Astrocyte (in vitro differentiated cells and primary cell): ENCODE measurements around the gene PLEKHG4B. TPM values are rescaled to one million over a fixed set of nuclear protein-coding genes. Genes with fewer than 3 reads are reported as not detected.
A peak's percentile ranks its signal among the peaks of the same experiment; 100 is the strongest.

Experiments
- DNase-seq: peaks from one replicate; pipeline ENCODE4 v3.0.0-alpha.2; 2010; ENCODE audit warnings: low read depth
- FAIRE-seq: peaks from 2 replicates; lab custom pipeline; 2011; peaks lifted over from hg19 to GRCh38; lab: Jason Lieb, UNC
- H2AFZ ChIP-seq: 2 replicates; pipeline ENCODE4 v1.6.0; 2012; ENCODE audit warnings: low read depth, low read length, inconsistent platforms
- H3K27ac ChIP-seq: 2 replicates; pipeline ENCODE4 v1.5.1; 2011; ENCODE audit warnings: low read depth, low read length, inconsistent platforms
- H3K27me3 ChIP-seq: 2 replicates; pipeline ENCODE4 v1.6.0; 2011; ENCODE audit warnings: low read length, inconsistent platforms; ENCODE audit not compliant: insufficient read depth
- H3K36me3 ChIP-seq: 2 replicates; pipeline ENCODE4 v1.5.1; 2011; ENCODE audit warnings: low read length, inconsistent platforms; ENCODE audit not compliant: insufficient read depth
- H3K4me1 ChIP-seq: 2 replicates; pipeline ENCODE4 v1.5.1; 2011; ENCODE audit warnings: low read length, inconsistent platforms; ENCODE audit not compliant: insufficient read depth
- H3K4me2 ChIP-seq: 2 replicates; pipeline ENCODE4 v1.6.0; 2012; ENCODE audit warnings: low read length, inconsistent platforms
- H3K4me3 ChIP-seq: 2 replicates; pipeline ENCODE4 v1.5.1; 2011; ENCODE audit warnings: low read depth, mild to moderate bottlenecking, low read length, inconsistent platforms; ENCODE audit not compliant: insufficient read depth
- H3K79me2 ChIP-seq: 2 replicates; pipeline ENCODE4 v1.6.0; 2012; ENCODE audit warnings: mild to moderate bottlenecking, low read length, inconsistent platforms; ENCODE audit not compliant: insufficient read depth
- H3K9ac ChIP-seq: 2 replicates; pipeline ENCODE4 v1.6.0; 2012; ENCODE audit warnings: mild to moderate bottlenecking, low read length, inconsistent platforms
- H3K9me3 ChIP-seq: 2 replicates; pipeline ENCODE4 v1.5.1; 2012; ENCODE audit warnings: low read depth, mild to moderate bottlenecking, low read length, inconsistent platforms; ENCODE audit not compliant: insufficient read depth
- H4K20me1 ChIP-seq: 2 replicates; pipeline ENCODE4 v1.6.0; 2012; ENCODE audit warnings: low read length, inconsistent platforms; ENCODE audit not compliant: insufficient read depth
- H3K27ac Mint-ChIP-seq: one replicate; pipeline ENCODE4 v1.8.0; 2021; ENCODE audit warnings: mild to moderate bottlenecking, mixed read lengths; ENCODE audit not compliant: unreplicated experiment
- H3K27me3 Mint-ChIP-seq: one replicate; pipeline ENCODE4 v1.8.0; 2021; ENCODE audit warnings: low read depth, mixed read lengths; ENCODE audit not compliant: unreplicated experiment
- H3K36me3 Mint-ChIP-seq: one replicate; pipeline ENCODE4 v1.8.0; 2021; ENCODE audit warnings: low read depth, mixed read lengths; ENCODE audit not compliant: unreplicated experiment
- H3K4me1 Mint-ChIP-seq: one replicate; pipeline ENCODE4 v1.8.0; 2021; ENCODE audit warnings: low read depth, mixed read lengths; ENCODE audit not compliant: unreplicated experiment
- H3K4me3 Mint-ChIP-seq: one replicate; pipeline ENCODE4 v1.8.0; 2021; ENCODE audit warnings: mild to moderate bottlenecking, moderate library complexity, mixed read lengths; ENCODE audit not compliant: unreplicated experiment
- H3K9me3 Mint-ChIP-seq: one replicate; pipeline ENCODE4 v1.8.0; 2021; ENCODE audit warnings: mild to moderate bottlenecking, mixed read lengths; ENCODE audit not compliant: unreplicated experiment
- EZH2 ChIP-seq: IDR thresholded peaks from 2 replicates; pipeline ENCODE4 v1.6.1; 2012; ENCODE audit warnings: mild to moderate bottlenecking, low read length, inconsistent platforms; ENCODE audit not compliant: insufficient read depth
- total RNA-seq: library from RNA; stranded (reverse); gene quantifications from 2 replicates; pipeline ENCODE4 v1.2.1, GENCODE V29; 2021
- TF ChIP-seq, protein P1 (sequence below): IDR thresholded peaks from 2 replicates; pipeline ENCODE4 v1.5.1; 2011; ENCODE audit warnings: low read depth, mild to moderate bottlenecking, inconsistent platforms, low read length, moderate library complexity; ENCODE audit not compliant: insufficient read depth

PLEKHG4B gene
- total RNA-seq, 1 donor from 2014 or later = 8.1 TPM

DNA sequence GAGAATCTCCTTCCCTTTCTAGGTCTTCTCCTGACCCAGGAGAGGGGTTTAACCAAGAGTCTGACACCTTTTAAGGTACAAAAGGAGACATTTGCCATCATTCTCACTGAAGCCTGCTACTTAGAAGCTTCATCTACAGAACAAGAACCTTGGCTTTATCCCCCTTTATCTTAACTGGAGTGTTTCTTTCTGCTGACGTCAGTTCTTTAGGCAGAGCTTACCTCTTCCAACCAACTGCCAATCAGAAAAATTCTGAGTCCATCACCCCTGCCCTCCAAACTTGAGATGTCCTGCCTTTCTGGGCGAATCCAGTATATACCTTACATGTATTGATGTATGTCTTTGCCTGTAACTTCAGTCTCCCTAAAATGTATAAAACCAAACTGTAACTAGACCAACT is 37.2 kb downstream of the PLEKHG4B start:
- Mint-ChIP-seq H3K36me3 (peaks cover 12% of the 10 kb centered on the region), H3K4me1 (peaks cover 19% of the 10 kb centered on the region), H3K27ac (peak overlapping the region; percentile 0), H3K27me3 (no peaks in the 10 kb centered on the region), H3K4me3 (no peak overlapping the region), H3K9me3 (peaks cover 9% of the 10 kb centered on the region)
- Histone ChIP-seq H3K9ac (peak overlapping the region; percentile 12), H3K36me3 (no peaks in the 10 kb centered on the region), H4K20me1 (no peaks in the 10 kb centered on the region), H3K27ac (peak overlapping the region; percentile 64), H3K4me2 (peak overlapping the region; percentile 47), H3K4me3 (no peak overlapping the region), H2AFZ (no peak overlapping the region), H3K4me1 (peaks cover 20% of the 10 kb centered on the region), H3K79me2 (peaks cover 38% of the 10 kb centered on the region), H3K9me3 (no peaks in the 10 kb centered on the region), H3K27me3 (no peaks in the 10 kb centered on the region)
- FAIRE-seq (no peak), DNase-seq (no peak)
- TF ChIP-seq EZH2 = no peak
- TF ChIP-seq, protein P1, sequence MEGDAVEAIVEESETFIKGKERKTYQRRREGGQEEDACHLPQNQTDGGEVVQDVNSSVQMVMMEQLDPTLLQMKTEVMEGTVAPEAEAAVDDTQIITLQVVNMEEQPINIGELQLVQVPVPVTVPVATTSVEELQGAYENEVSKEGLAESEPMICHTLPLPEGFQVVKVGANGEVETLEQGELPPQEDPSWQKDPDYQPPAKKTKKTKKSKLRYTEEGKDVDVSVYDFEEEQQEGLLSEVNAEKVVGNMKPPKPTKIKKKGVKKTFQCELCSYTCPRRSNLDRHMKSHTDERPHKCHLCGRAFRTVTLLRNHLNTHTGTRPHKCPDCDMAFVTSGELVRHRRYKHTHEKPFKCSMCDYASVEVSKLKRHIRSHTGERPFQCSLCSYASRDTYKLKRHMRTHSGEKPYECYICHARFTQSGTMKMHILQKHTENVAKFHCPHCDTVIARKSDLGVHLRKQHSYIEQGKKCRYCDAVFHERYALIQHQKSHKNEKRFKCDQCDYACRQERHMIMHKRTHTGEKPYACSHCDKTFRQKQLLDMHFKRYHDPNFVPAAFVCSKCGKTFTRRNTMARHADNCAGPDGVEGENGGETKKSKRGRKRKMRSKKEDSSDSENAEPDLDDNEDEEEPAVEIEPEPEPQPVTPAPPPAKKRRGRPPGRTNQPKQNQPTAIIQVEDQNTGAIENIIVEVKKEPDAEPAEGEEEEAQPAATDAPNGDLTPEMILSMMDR = no peak

- H3K36me3 ChIP-seq = no peaks in the 10 kb centered on the region
- peaks cover 19% of the 10 kb centered on the region for H3K4me1 Mint-ChIP-seq
- no peaks in the 10 kb centered on the region for H3K27me3 ChIP-seq
- peaks cover 20% of the 10 kb centered on the region for H3K4me1 ChIP-seq
- H3K27me3 Mint-ChIP-seq = no peaks in the 10 kb centered on the region
- H3K4me3 ChIP-seq = no peak overlapping the region
- peaks cover 9% of the 10 kb centered on the region for H3K9me3 Mint-ChIP-seq
- H3K36me3 Mint-ChIP-seq = peaks cover 12% of the 10 kb centered on the region
- H3K4me2 ChIP-seq = peak overlapping the region; percentile 47
- peaks cover 38% of the 10 kb centered on the region for H3K79me2 ChIP-seq
- H3K4me3 Mint-ChIP-seq = no peak overlapping the region
- peak overlapping the region; percentile 64 for H3K27ac ChIP-seq
- no peaks in the 10 kb centered on the region for H4K20me1 ChIP-seq
- peak; percentile 84 for FAIRE-seq
- H3K9ac ChIP-seq = peak overlapping the region; percentile 52
- TF ChIP-seq, protein P1 = no peak
- TF ChIP-seq EZH2 = no peak
- DNase-seq = peak; percentile 93
- no peak overlapping the region for H2AFZ ChIP-seq
- H3K27ac Mint-ChIP-seq = peak overlapping the region; percentile 80
- no peaks in the 10 kb centered on the region for H3K9me3 ChIP-seq
Measured at GRCh38 chr5:129820-130219, 37.9 kb downstream of the PLEKHG4B start.

DNA sequence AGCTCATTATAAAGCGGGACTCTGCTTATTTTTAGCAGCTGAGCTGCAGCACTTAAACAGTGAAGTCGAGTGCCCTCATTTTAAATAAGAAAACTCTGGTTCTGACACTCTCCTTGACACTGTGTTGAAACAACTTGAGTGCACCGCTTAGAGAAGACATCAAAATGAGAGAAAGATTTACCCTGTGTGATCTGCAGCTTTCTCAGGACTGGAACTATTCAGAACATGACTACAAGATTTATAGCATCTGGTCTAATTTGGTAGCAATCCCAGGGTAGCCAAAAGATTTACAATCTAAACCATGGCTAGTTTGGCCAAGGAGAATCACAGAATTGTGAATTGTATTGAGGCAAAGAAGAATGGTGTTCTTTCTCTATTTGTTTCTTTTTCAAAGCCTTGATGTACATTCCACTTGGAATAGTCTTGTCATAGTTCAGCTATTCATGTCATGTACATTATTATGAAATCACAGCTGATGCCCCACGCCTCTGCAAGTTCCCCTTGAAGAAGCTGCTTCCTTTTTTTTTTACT is 38.7 kb downstream of the PLEKHG4B start:
- H3K4me1 Mint-ChIP-seq = peaks cover 19% of the 10 kb centered on the region
- FAIRE-seq (peak; percentile 23), DNase-seq (peak; percentile 69)

More for the DNA sequence above, 38.7 kb downstream of the PLEKHG4B start:
- peaks cover 20% of the 10 kb centered on the region for H3K4me1 ChIP-seq
- no peaks in the 10 kb centered on the region for H4K20me1 ChIP-seq
- H3K79me2 ChIP-seq = peaks cover 38% of the 10 kb centered on the region
- H3K9me3 ChIP-seq = no peaks in the 10 kb centered on the region
- no peak overlapping the region for H3K27ac Mint-ChIP-seq
- peak overlapping the region; percentile 47 for H3K4me2 ChIP-seq
- no peak for TF ChIP-seq EZH2
- TF ChIP-seq, protein P1 = no peak
- H3K27ac ChIP-seq = peak overlapping the region; percentile 64
- H2AFZ ChIP-seq = no peak overlapping the region
- no peak overlapping the region for H3K4me3 Mint-ChIP-seq
- H3K36me3 Mint-ChIP-seq = peaks cover 12% of the 10 kb centered on the region
- no peaks in the 10 kb centered on the region for H3K27me3 ChIP-seq
- H3K9me3 Mint-ChIP-seq = peaks cover 9% of the 10 kb centered on the region
- no peak overlapping the region for H3K4me3 ChIP-seq
- no peaks in the 10 kb centered on the region for H3K27me3 Mint-ChIP-seq
- no peaks in the 10 kb centered on the region for H3K36me3 ChIP-seq
- peak overlapping the region; percentile 52 for H3K9ac ChIP-seq
